Measurements from ENCODE around the gene CDH4. TPM values are rescaled to one million over a fixed set of nuclear protein-coding genes. Genes with fewer than 3 reads are reported as not detected.

CDH4 gene
- total and polyA plus RNA-seq, 2 of the 8 experiments (the other 6 are each of a cell fraction or from before 2014, with no cell fraction given), result 4.3 to 7.9 TPM

- no peak overlapping the region for H2BK5ac ChIP-seq (ENCODE audit: low read depth, low read length)
- H3K14ac ChIP-seq (ENCODE audit: insufficient read length), result no peak overlapping the region
- peaks cover 0 to 10% of the 10 kb centered on the region in 2 experiments for H4K20me1 ChIP-seq (replicated peaks in 1 of 2; ENCODE audit: control insufficient read depth in 1 of 2, insufficient read depth in 2 of 2, low read length in 2 of 2)
- no peak overlapping the region for H2BK15ac ChIP-seq (ENCODE audit: low read length)
- TF ChIP-seq BCL11A (IDR thresholded peaks at IDR 0.05; ENCODE audit: low read depth in 2 of 2, low read length in 2 of 2) (no peak), ZNF274 (IDR thresholded peaks at IDR 0.05; ENCODE audit: borderline replicate concordance, extremely low read depth, low read length) (no peak), CBX5 (IDR thresholded peaks at IDR 0.05; ENCODE audit: low read depth, low read length) (no peak), POLR2AphosphoS5 (IDR thresholded peaks at IDR 0.05; ENCODE audit: low read depth, low read length) (no peak), RFX5 (IDR thresholded peaks at IDR 0.05; ENCODE audit: borderline replicate concordance, low read depth, low read length) (no peak), SIX5 (IDR thresholded peaks at IDR 0.05; ENCODE audit: low read depth, low read length) (no peak), JUND (IDR thresholded peaks at IDR 0.05; ENCODE audit: low read length) (no peak), RBBP5 (IDR thresholded peaks at IDR 0.05; ENCODE audit: borderline replicate concordance, low read depth, low read length) (no peak), TBP (IDR thresholded peaks at IDR 0.05; ENCODE audit: low read depth, low read length) (no peak), GTF2F1 (IDR thresholded peaks at IDR 0.05; ENCODE audit: borderline replicate concordance, low read depth, low read length) (no peak)
- no peaks in the 10 kb centered on the region for H3K4me1 ChIP-seq (replicated peaks in 1 of 4; ENCODE audit: control insufficient read depth in 3 of 4, insufficient read depth in 4 of 4, low read length in 3 of 4)
- CTCF ChIA-PET (ENCODE audit: partially characterized antibody), result interaction anchor here (0.6 to 5.7 kb wide), 10 partner anchors 8 to 1831 kb away, joined by 3 to 45 read pairs (median 4); no protein-coding TSS in a partner anchor
- no peak overlapping the region for H4K91ac ChIP-seq (replicated peaks; ENCODE audit: insufficient read length, low read length)
- WGBS, 2 experiments (ENCODE audit: extremely low coverage in 1 of 2, insufficient coverage in 1 of 2, insufficient read length in 1 of 2, insufficient replicate concordance in 2 of 2, low coverage in 1 of 2, low lambda C conversion rate in 2 of 2, missing lambda C conversion rate in 1 of 2), result 89% methylated on average over 19 of the region's 19 CpGs; no CpG with 5 or more reads in 1 of the 2 experiments
- peaks cover 21% of the 10 kb centered on the region; the same call in 1 of the 2 replicates for H3K23me2 ChIP-seq (ENCODE audit: low read depth, low read length)
- H2BK120ac ChIP-seq (replicated peaks; ENCODE audit: low read depth, low read length), result no peak overlapping the region
- H3K27ac ChIP-seq (ENCODE audit: low read depth, low read length), result no peak overlapping the region
- H3K9ac ChIP-seq (replicated peaks in 1 of 4; ENCODE audit: extremely low read depth in 1 of 4, low read depth in 3 of 4, low read length in 3 of 4), result no peak overlapping the region
- H2BK20ac ChIP-seq (ENCODE audit: low read length), result no peak overlapping the region
- DNase-seq (ENCODE audit: low read depth in 1 of 2, low spot score in 2 of 2), result no peak
- H2BK12ac ChIP-seq (ENCODE audit: low read depth, low read length), result no peak overlapping the region
- peaks cover 0 to 3% (median 0%) of the 10 kb centered on the region in 4 experiments; a peak in 2 of 7 replicates for H3K27me3 ChIP-seq (replicated peaks in 1 of 4; ENCODE audit: control insufficient read depth in 3 of 4, extremely low read depth in 1 of 4, insufficient read depth in 3 of 4, low read length in 3 of 4)
- no peak overlapping the region for H4K5ac ChIP-seq (ENCODE audit: insufficient read length, low read depth, low read length)
- no peaks in the 10 kb centered on the region for H3K79me1 ChIP-seq (ENCODE audit: low read depth, low read length)
- no peak overlapping the region for H3K4me2 ChIP-seq (ENCODE audit: insufficient read depth in 1 of 2, low read depth in 2 of 2, low read length in 2 of 2)
- no peak overlapping the region for H3K4me3 ChIP-seq (ENCODE audit: extremely low read depth in 1 of 4, insufficient read depth in 2 of 4, low read depth in 3 of 4, low read length in 4 of 4)
- H2AK5ac ChIP-seq (ENCODE audit: low read depth, low read length), result no peak overlapping the region
- no peak overlapping the region for H3K4ac ChIP-seq (replicated peaks; ENCODE audit: insufficient read length, low read depth, low read length)
- H3K18ac ChIP-seq (ENCODE audit: extremely low read depth, low read length), result no peak overlapping the region
- FAIRE-seq, result no peak
- no peaks in the 10 kb centered on the region for H3K36me3 ChIP-seq (ENCODE audit: control insufficient read depth in 2 of 4, insufficient read depth in 4 of 4, low read length in 3 of 4)
- H3K9me3 ChIP-seq (ENCODE audit: insufficient read depth in 2 of 2, low read depth in 1 of 2, low read length in 1 of 2), result 0 out of 4 replicates have a peak, but pooled peaks cover 0 to 8% of the 10 kb centered on the region in 2 experiments
- no peaks in the 10 kb centered on the region for H3K79me2 ChIP-seq (ENCODE audit: control insufficient read depth in 1 of 2, insufficient read depth in 2 of 2, low read length in 2 of 2)
- H4K8ac ChIP-seq (ENCODE audit: extremely low read depth, insufficient read depth, low read length), result no peak overlapping the region
- H3K56ac ChIP-seq (replicated peaks; ENCODE audit: insufficient read length, low read depth, low read length), result no peak overlapping the region
- no peak overlapping the region for H3K23ac ChIP-seq (ENCODE audit: insufficient read length)
- no peak overlapping the region for H2AFZ ChIP-seq (ENCODE audit: low read length)
- POLR2A ChIA-PET (ENCODE audit: partially characterized antibody), result interaction anchor here (1.0 kb wide), 1 partner anchor 36 kb away, joined by 3 read pairs; no protein-coding TSS in a partner anchor
Observed at GRCh38 chr20:61888101-61888865, 636.2 kb downstream of the CDH4 start.

Data from H1 (cell line).